Measurements from ENCODE around the gene IL1B. TPM values are rescaled to one million over a fixed set of nuclear protein-coding genes. Genes with fewer than 3 reads are reported as not detected.
A peak's percentile ranks its signal among the peaks of the same experiment; 100 is the strongest.

The IL1B gene
- polyA plus RNA-seq, 4 donors = 0.56 to 19.0 (median 0.83) TPM

DNA sequence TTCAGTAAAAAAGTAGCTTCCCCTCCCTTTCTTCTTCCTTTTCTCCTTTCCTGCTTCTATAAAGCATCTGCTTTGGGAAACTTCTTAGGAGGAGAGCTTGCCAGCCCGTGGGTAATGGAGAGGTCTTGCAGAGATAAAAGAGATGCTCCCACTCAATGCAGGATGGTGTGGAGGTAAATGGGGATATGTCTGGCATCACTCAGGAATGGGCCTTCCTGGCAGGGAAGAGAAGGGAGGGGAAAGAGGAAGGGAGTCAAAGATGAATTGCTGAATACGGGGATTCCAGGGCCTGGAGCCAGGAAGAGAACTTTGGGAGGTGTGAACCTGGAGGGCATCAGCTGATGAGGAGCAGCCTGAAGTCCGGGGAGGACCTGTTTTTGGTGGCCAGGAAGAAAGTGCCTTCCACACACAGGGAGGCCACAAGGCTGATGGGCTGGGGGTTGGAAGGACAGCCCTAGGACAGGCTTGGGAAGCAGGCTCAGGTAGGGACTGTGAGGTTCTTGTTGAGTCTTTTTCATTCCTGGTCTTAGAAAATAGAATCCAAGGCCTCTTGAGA lies 25.2 kb downstream of the IL1B start:
- DNase-seq (ENCODE audit: low read depth in 4 of 4, low spot score in 3 of 4) = no peak

GRCh38 chr2:112809112-112809511 lies 27.5 kb downstream of the IL1B start:
- no peak for DNase-seq (ENCODE audit: low read depth in 4 of 4, low spot score in 3 of 4)

- no peak for DNase-seq (ENCODE audit: low read depth in 4 of 4, low spot score in 3 of 4)
Measured at GRCh38 chr2:112807233-112807807, 29.3 kb downstream of the IL1B start.

DNA sequence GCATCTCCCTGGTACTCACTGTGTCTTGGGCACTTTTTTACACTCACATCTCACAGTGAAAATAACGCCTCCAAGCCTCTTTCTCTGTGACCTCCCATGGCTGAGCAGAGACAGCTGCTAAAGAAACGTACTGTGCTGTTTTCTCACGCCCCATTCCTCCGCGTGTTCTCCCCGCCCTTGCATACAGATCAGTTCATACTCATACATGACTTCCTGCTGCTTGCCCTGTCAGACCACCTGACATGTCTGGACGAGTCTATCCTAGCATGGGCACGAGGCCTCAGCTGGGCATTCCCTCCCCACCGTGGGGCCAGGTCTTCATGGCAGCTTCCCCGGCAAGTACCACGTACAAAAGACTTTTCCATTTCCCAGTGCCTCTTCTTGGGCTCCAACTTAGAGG lies 31.0 kb downstream of the IL1B start:
- no peak for DNase-seq (ENCODE audit: low read depth in 4 of 4, low spot score in 3 of 4)

- no peak for DNase-seq (ENCODE audit: low read depth in 4 of 4, low spot score in 3 of 4)
Measured at GRCh38 chr2:112803691-112804521, 32.7 kb downstream of the IL1B start.

GRCh38 chr2:112800881-112801583 lies 35.5 kb downstream of the IL1B start:
- no peak for DNase-seq (ENCODE audit: low read depth in 4 of 4, low spot score in 3 of 4)

DNA sequence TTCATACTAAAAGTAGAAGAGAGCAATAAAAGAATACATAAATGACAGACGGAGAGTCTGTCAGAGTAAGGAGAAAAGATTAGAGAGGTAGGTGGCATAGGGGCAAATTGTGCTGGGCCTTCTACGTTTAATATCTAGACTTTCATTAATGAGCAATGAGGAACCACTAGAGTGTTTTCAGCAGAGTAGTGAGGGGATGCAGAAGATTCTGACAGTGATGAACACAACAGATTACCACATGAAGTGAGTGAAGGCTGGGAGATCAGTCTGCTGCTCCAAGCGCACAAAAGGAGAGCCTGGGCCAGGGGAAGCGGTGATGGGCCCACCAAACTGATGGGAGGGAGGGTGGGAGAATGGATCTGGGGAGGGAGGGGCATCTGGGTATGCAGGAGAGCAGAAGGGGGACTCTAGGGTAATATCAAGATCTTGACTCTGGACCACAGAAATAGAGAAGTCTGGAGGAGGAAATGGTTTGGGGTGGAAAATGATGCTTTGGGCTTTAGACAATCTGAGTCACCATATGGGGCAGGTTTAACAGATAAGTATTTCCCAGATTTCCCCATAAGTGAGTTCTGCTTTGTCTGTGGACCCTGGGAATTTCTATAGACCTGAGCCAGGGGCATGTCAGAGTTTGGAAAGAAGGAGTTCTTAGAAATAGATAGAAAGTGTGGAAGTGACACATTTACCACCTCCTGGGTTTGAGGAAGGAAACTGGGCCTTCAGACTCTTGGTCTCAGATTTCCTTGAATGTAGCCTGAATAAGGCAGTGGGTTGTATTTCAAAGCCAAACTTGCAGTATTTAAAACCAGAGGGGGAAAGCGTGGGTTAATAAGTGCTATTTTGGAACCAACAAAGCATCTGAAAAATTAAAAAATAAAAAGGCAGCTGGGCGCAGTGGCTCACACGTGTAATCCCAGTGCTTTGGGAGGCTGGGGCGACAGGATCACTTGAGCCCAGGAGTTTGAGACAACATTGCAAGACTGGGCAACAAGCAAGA lies 37.3 kb downstream of the IL1B start:
- DNase-seq (ENCODE audit: low read depth in 4 of 4, low spot score in 3 of 4) = no peak

- no peak for DNase-seq (ENCODE audit: low read depth in 4 of 4, low spot score in 3 of 4)
Measured at GRCh38 chr2:112796486-112796885, 40.1 kb downstream of the IL1B start.

DNA sequence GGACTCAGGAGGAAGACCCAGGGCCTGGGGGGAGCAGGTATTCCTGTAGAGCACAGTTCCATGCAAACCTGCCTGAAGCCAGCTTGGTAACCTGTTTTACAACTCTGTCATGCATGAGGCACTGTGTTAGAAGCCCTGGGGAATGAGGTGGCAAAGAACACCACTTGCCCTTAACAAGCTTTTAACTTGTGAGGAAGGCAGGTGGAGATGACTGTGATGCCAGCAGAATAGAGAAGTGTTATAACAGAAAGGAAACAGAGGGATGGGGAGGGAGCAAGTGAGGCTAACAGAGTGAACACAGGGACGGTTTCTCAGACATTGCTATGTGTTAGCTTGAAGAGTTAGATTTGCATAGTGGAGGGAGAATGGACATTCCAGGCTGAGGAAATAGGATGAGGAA lies 40.8 kb downstream of the IL1B start:
- peak in 2 of 4 donors; percentile 29 to 34 for DNase-seq (ENCODE audit: low read depth in 4 of 4, low spot score in 3 of 4)

DNA sequence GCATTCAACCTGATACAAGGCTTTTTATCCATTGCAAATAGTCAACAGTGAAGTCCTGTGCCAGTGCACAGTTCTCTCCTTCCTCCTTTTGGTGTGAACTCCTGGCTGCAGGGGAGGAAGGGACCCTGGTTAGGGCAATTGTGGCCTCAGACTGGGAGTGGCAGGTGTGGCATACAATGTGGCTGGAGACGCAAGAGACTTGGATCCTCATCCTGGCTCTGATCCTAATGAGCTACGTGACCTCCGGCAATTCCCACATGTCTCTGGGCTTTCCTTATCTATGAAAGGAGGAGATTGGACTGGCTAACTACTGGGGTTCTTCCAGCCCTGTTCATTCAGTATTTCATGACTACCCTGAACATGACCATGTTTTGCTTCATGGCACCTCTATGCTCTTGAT lies 41.7 kb downstream of the IL1B start:
- DNase-seq (ENCODE audit: low read depth in 4 of 4, low spot score in 3 of 4) = no peak

GRCh38 chr2:112794131-112794733 lies 42.3 kb downstream of the IL1B start:
- no peak for DNase-seq (ENCODE audit: low read depth in 4 of 4, low spot score in 3 of 4)

DNA sequence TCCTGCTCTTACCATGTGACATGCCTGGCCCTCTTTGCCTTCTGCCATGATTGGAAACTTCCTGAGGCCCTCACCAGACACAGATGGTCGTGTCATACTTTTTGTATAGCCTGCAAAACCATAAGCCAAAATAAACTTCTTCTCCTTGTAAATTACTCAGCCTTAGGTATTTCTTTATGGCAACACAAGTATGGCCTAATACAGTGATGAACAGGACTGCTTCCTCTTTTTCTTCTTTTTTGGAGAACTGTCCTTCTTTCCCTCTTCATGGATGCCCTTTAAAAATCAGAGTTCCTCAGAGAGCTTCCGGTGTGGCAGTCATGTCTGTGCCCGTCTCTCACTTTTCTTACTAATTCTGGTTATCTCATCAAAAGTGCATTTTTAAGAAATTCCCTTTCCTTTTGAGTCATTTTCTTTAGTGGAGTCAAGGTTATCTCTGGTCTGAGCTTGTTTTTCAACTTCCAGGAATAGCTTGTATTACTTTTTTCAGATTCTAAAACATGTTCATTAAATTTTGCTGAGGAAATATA lies 43.1 kb downstream of the IL1B start:
- DNase-seq (ENCODE audit: low read depth in 4 of 4, low spot score in 3 of 4) = no peak

GRCh38 chr2:112792419-112792818 lies 44.2 kb downstream of the IL1B start:
- no peak for DNase-seq (ENCODE audit: low read depth in 4 of 4, low spot score in 3 of 4)

GRCh38 chr2:112791693-112792230 lies 44.8 kb downstream of the IL1B start:
- DNase-seq (ENCODE audit: low read depth in 4 of 4, low spot score in 3 of 4) = no peak

- no peak for DNase-seq (ENCODE audit: low read depth in 4 of 4, low spot score in 3 of 4)
Measured at GRCh38 chr2:112791019-112791418, 45.6 kb downstream of the IL1B start.

GRCh38 chr2:112790305-112790704 lies 46.3 kb downstream of the IL1B start:
- DNase-seq (ENCODE audit: low read depth in 4 of 4, low spot score in 3 of 4) = no peak

DNA sequence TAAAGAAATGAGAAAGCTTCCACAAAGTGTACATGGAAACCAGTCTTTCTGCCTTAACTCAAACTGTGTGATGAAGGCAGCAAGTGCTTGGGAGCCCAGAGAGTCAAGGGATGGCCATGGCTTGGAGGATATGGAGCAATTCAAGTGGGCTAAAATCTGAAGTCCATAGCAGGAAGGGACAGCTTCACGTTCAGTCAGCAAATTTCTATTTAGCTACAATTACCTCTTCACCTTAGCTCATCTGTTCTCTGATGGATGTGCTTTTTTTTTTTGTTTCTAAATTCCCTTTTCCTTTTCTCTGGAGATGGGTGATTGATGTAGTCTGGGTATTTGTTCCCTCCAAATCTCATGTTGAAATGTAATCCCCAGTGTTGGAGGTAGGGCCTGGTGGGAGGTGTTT lies 47.4 kb downstream of the IL1B start:
- DNase-seq (ENCODE audit: low read depth in 4 of 4, low spot score in 3 of 4) = no peak

- DNase-seq (ENCODE audit: low read depth in 4 of 4, low spot score in 3 of 4) = no peak
Measured at GRCh38 chr2:112788653-112789052, 47.9 kb downstream of the IL1B start.

GRCh38 chr2:112787729-112788393 lies 48.7 kb downstream of the IL1B start:
- no peak for DNase-seq (ENCODE audit: low read depth in 4 of 4, low spot score in 3 of 4)

Measured in left renal pelvis (tissue), 4 donors.